HepG2 (cell line): ENCODE results near the gene YKT6.

Experiments
- CTCF ChIP-seq: sonication (generic); formaldehyde crosslinking; IDR thresholded peaks from 2 replicates; pipeline ENCODE4 v1.5.0; 2020; ENCODE audit warnings: mild to moderate bottlenecking, missing genetic modification reagents, moderate library complexity
- GLMP ChIP-seq: sonication (generic); formaldehyde crosslinking; IDR thresholded peaks from 2 replicates; pipeline ENCODE4 v1.9.0; 2021; ENCODE audit warnings: missing genetic modification reagents, mild to moderate bottlenecking, borderline replicate concordance
- RNF219 ChIP-seq: sonication (generic); formaldehyde crosslinking; IDR thresholded peaks from 2 replicates; pipeline ENCODE4 v1.5.0; 2020; ENCODE audit warnings: mild to moderate bottlenecking, missing genetic modification reagents
- SP1 ChIP-seq, 2 experiments: fragments of 450-650 bp in 1 of 2; sonication (generic) in 1 of 2; formaldehyde crosslinking in 1 of 2; IDR thresholded peaks; 2 replicates each; pipeline versions ENCODE4 v1.4.0 to v1.6.1; 2016 to 2020; ENCODE audit warnings: missing genetic modification reagents in 1 of 2
- ZBTB1 ChIP-seq: sonication (generic); formaldehyde crosslinking; IDR thresholded peaks from 2 replicates; pipeline ENCODE4 v1.4.0; 2020; ENCODE audit warnings: missing genetic modification reagents, borderline replicate concordance
- ZFYVE20 ChIP-seq: sonication (generic); formaldehyde crosslinking; IDR thresholded peaks from 2 replicates; pipeline ENCODE4 v1.8.0; 2023; ENCODE audit warnings: low read depth, mild to moderate bottlenecking, moderate library complexity, missing genetic modification reagents, borderline replicate concordance
- ZNF451 ChIP-seq: sonication (generic); formaldehyde crosslinking; IDR thresholded peaks from 2 replicates; pipeline ENCODE4 v1.5.0; 2020; ENCODE audit warnings: mild to moderate bottlenecking, missing genetic modification reagents
- ZNF816 ChIP-seq: sonication (generic); formaldehyde crosslinking; IDR thresholded peaks from 2 replicates; pipeline ENCODE4 v1.8.0; 2022; ENCODE audit warnings: missing genetic modification reagents, mild to moderate bottlenecking, borderline replicate concordance

GRCh38 chr7:44211126-44211675, 10.4 kb downstream of the YKT6 start:
- TF ChIP-seq GLMP (CRISPR knock-in tag) (no peak), CTCF (CRISPR knock-in tag) (no peak), ZNF451 (CRISPR knock-in tag) (no peak), SP1 (IDR thresholded peaks at IDR 0.05) (no peak), SP1 (CRISPR knock-in tag; IDR thresholded peaks at IDR 0.05) (no peak), RNF219 (CRISPR knock-in tag) (no peak), ZBTB1 (no peak), ZNF816 (no peak), ZFYVE20 (no peak)
